T-helper 9 cell (primary cell): ENCODE results near the gene TSPAN1.

Experiments
- DNase-seq: peaks from one replicate; pipeline ENCODE4 v3.0.0-alpha.2; 2020

The TSPAN1 gene

GRCh38 chr1:46160212-46160611 lies 14.7 kb upstream of the TSPAN1 start:
- DNase-seq: no peak

DNA sequence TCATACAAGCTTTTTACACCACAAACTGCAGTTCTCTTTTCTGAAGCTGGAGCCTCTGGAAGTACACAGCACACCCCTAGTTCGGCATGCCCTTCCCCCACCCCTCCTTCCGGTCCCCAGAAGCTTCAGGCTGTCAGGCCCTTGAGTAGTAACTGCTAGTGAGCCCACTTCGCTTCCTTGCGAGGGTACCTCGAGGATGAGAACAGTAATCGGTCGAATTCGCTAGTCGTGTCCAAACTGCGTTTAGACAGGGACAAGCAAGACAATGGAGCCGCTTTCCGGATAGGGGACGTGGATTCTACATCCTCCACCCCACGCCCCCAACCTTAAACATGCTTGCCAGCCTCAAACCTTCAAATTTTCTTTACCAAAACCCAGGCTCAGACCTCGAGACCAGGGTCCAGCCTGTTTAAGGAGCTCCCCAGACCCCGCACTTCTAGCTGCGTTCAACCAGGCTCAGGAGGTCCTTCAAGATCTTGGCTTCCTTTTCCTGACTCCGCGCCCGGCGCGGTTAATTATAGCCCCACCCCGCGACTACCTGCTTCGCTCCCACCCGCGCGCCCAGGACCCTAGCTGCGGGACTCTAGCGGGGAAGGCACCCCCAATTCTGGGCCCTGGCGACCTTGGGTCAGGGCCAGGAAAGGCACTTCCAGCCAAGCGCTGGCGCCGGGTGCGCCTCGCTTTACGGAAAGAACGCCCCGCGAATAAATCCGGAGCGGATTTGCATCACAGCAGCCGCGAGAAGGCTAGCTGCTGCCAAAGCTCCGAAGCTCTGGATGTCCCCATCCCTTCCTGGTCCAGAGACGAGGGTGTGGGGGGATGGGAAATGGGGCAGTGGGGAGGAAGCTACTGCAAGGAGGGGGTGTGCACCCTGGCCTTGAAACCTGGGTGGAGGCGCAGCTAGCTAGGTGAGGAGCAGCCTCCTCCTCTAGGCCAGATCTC lies 8.1 kb upstream of the TSPAN1 start:
- peak; percentile 5 for DNase-seq

DNA sequence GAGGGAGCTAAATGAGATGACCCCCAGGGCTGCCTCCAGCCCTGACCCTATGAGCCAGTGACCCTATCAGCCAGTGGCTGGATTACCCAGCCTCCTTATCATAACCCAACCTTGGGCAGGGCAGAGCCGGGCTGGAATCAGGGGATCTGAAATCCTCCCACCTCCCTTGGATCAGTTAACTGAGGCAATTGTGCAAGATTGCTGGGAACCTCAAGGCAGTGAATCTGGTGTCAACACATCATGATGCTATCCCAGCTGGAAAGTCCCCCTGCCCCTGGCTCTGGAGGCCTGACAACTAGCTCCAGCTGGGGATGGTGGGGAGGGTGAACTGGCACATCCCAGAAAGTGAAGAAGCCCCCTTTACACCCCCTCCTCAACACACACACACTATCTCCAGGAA lies 6.4 kb upstream of the TSPAN1 start:
- no peak for DNase-seq

- DNase-seq: no peak
Observed at GRCh38 chr1:46169811-46170454, 5.0 kb upstream of the TSPAN1 start.

- no peak for DNase-seq
Observed at GRCh38 chr1:46171351-46171750, 3.5 kb upstream of the TSPAN1 start.

DNA sequence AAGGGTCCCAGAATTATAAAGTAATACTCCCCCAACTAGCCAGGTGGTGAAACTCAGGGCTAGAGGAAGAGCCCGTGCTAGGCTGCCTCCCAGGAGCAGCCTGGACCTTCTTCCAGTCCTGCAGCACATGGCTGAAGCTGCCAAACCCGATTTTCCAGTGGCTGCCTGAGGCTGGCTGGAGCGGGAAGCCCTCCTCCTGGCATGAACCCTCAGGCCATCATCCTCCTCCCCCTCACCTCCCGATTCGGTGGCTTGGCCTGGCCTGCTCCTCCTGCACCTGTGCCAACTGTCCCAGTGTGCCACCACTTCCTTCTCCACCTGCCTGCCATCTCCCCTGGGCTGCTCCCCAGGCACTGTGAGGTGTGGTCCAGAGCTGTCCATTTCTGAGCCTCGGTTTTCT lies 3.0 kb upstream of the TSPAN1 start:
- DNase-seq: no peak

GRCh38 chr1:46172321-46172720 lies 2.6 kb upstream of the TSPAN1 start:
- no peak for DNase-seq

GRCh38 chr1:46173361-46173856 lies 1.5 kb upstream of the TSPAN1 start:
- no peak for DNase-seq

GRCh38 chr1:46175243-46175642 lies 356 bp downstream of the TSPAN1 start:
- DNase-seq: no peak

- DNase-seq: no peak
Observed at GRCh38 chr1:46176211-46176865, 1.5 kb downstream of the TSPAN1 start, which contains the start of gene P3R3URF. Gene P3R3URF, minus strand, starts transcription at chr1:46176488. Its CDS starts 17 bp downstream, at chr1:46176471.

GRCh38 chr1:46179138-46180081 lies 4.5 kb downstream of the TSPAN1 start:
- DNase-seq: peak; percentile 57

GRCh38 chr1:46180082-46180616 lies 5.3 kb downstream of the TSPAN1 start:
- DNase-seq: no peak

DNA sequence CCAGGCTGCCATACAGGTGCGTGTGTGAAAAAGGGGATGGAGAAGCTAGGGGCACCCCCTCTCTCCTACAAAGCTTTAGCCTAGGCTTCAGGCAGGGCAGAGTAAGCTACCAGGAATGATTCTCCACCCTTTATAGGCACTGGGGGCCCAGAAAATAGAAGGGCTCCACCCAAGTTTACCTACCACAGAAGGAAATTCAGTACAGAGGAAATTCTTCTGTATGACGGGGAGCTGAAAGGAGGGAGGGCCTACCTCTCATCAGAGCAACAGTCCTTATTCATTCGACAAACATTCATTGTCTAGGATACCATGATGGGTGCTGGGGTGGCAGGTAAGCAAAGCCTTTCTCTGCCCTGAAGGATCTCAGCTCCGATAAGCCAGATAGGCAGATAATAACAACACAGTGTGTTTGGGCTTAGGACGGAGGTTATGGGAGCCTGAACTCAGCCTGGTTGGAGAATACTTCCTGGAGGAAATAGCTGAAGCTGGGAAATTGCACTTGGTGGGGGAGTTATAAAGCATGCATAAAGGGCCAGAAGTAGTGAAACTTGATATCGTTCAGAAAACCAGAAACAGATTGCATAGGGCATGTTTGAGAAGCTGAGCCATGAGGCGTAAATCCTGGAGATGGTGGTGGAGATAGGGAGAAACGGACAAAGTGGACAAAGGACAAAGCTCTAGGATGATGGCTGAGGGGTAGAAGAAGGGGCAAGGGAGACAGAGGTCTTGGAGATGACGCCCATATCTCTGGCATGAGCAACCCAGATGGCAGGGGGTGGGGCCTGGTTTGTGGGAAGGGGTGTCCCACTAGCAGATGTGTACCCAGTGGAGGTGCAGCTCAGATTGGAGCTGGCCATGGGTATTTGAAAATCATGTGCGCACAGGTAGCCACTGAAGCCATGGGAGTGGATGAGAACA lies 6.7 kb downstream of the TSPAN1 start:
- DNase-seq: no peak

- no peak for DNase-seq
Observed at GRCh38 chr1:46183079-46183847, 8.4 kb downstream of the TSPAN1 start.

- no peak for DNase-seq
Observed at GRCh38 chr1:46183926-46184557, 9.2 kb downstream of the TSPAN1 start.

- DNase-seq: no peak
Observed at GRCh38 chr1:46184920-46185658, 10.2 kb downstream of the TSPAN1 start.

DNA sequence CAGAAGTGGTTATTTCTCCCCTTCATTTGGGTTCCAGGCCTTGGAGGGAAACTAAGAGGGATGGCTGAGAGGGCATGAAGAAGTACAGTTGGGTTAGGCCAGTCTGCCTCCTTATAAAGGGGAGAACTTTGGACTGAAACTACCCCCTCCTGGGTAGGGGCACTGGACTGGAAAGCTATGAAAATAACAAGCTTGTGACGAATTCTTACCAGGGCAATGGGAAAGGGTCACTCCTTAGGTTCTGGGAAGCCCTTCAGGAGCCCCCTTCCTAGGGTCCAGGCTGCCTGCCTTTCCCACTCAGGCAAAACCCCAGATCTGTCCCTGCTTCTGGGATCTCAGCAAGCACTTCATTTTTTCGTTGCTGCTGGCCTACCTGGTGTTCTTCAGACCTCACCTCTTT lies 11.2 kb downstream of the TSPAN1 start:
- no peak for DNase-seq

GRCh38 chr1:46187106-46187869 lies 12.4 kb downstream of the TSPAN1 start:
- DNase-seq: no peak
